ENCODE results near the gene OPHN1. TPM values are rescaled to one million over a fixed set of nuclear protein-coding genes. Genes with fewer than 3 reads are reported as not detected.
"Not testable (repeated sequence)": the region's sequence is repeated elsewhere in the genome, so short reads cannot be mapped to it uniquely, and the experiment has no call there.

The OPHN1 gene
- total RNA-seq, 4 donors from 2014 or later: 3.9 to 20.6 (median 6.7) TPM

- H3K27me3 ChIP-seq: no peaks in the 10 kb centered on the region
- H3K9me3 ChIP-seq: no peaks in the 10 kb centered on the region
- H3K4me3 ChIP-seq: no peak overlapping the region
- TF ChIP-seq POLR2A (IDR thresholded peaks at IDR 0.05) (no peak), CTCF (IDR thresholded peaks at IDR 0.05) (no peak)
- DNase-seq: no peak
- no peaks in the 10 kb centered on the region for H3K4me1 ChIP-seq
- no peak overlapping the region for H3K27ac ChIP-seq
- no peaks in the 10 kb centered on the region for H3K36me3 ChIP-seq
Observed at GRCh38 chrX:68077378-68077777, 355.9 kb downstream of the OPHN1 start.

- no peak for DNase-seq
- Histone ChIP-seq H3K27me3 (no peaks in the 10 kb centered on the region), H3K4me1 (no peaks in the 10 kb centered on the region), H3K36me3 (no peaks in the 10 kb centered on the region), H3K27ac (no peak overlapping the region), H3K4me3 (no peak overlapping the region), H3K9me3 (no peaks in the 10 kb centered on the region)
- TF ChIP-seq POLR2A (IDR thresholded peaks at IDR 0.05) (no peak), CTCF (IDR thresholded peaks at IDR 0.05) (no peak)
Observed at GRCh38 chrX:68072041-68072440, 361.3 kb downstream of the OPHN1 start.

- not testable (repeated sequence) for H3K4me3 ChIP-seq, H3K4me1 ChIP-seq, DNase-seq, H3K27ac ChIP-seq, H3K9me3 ChIP-seq, H3K27me3 ChIP-seq, H3K36me3 ChIP-seq
Observed at GRCh38 chrX:68070119-68070518, 363.2 kb downstream of the OPHN1 start.

GRCh38 chrX:68061206-68061535, 372.1 kb downstream of the OPHN1 start:
- TF ChIP-seq CTCF (IDR thresholded peaks at IDR 0.05): no peak
- TF ChIP-seq POLR2A (IDR thresholded peaks at IDR 0.05): no peak
- no peaks in the 10 kb centered on the region for H3K36me3 ChIP-seq
- H3K4me1 ChIP-seq: no peaks in the 10 kb centered on the region
- H3K4me3 ChIP-seq: no peak overlapping the region
- no peaks in the 10 kb centered on the region for H3K27me3 ChIP-seq
- H3K27ac ChIP-seq: no peak overlapping the region
- H3K9me3 ChIP-seq: no peaks in the 10 kb centered on the region
- DNase-seq: no peak

GRCh38 chrX:68060506-68061205, 372.6 kb downstream of the OPHN1 start:
- H3K27ac ChIP-seq: no peak overlapping the region
- DNase-seq: no peak
- H3K4me1 ChIP-seq: no peaks in the 10 kb centered on the region
- no peak overlapping the region for H3K4me3 ChIP-seq
- H3K27me3 ChIP-seq: no peaks in the 10 kb centered on the region
- H3K9me3 ChIP-seq: no peaks in the 10 kb centered on the region
- TF ChIP-seq POLR2A (IDR thresholded peaks at IDR 0.05) (no peak), CTCF (IDR thresholded peaks at IDR 0.05) (no peak)
- H3K36me3 ChIP-seq: no peaks in the 10 kb centered on the region

GRCh38 chrX:68059469-68059868, 373.8 kb downstream of the OPHN1 start:
- H3K27me3 ChIP-seq: no peaks in the 10 kb centered on the region
- DNase-seq: no peak
- no peaks in the 10 kb centered on the region for H3K4me1 ChIP-seq
- H3K4me3 ChIP-seq: no peak overlapping the region
- H3K9me3 ChIP-seq: no peaks in the 10 kb centered on the region
- H3K27ac ChIP-seq: no peak overlapping the region
- H3K36me3 ChIP-seq: no peaks in the 10 kb centered on the region
- TF ChIP-seq POLR2A (IDR thresholded peaks at IDR 0.05) (no peak), CTCF (IDR thresholded peaks at IDR 0.05) (no peak)
